Neuronal stem cell (in vitro differentiated cells): ENCODE measurements around the gene NOM1.

Source experiments
- DNase-seq: peaks from one replicate; pipeline ENCODE4 v3.0.0-alpha.2; 2013; ENCODE audit warnings: low spot score
- H2AFZ ChIP-seq: one replicate; pipeline ENCODE4 v1.6.1; 2013; ENCODE audit warnings: mild to moderate bottlenecking, low read length, inconsistent platforms
- H2AK5ac ChIP-seq: 2 replicates; pipeline ENCODE4 v1.6.1; 2013; ENCODE audit warnings: low read depth, mild to moderate bottlenecking, inconsistent platforms, low read length, moderate library complexity, mixed read lengths
- H2BK120ac ChIP-seq: 2 replicates; pipeline ENCODE4 v1.6.1; 2013; ENCODE audit warnings: low read depth, mild to moderate bottlenecking, inconsistent platforms, low read length, moderate library complexity, mixed read lengths
- H2BK12ac ChIP-seq: one replicate; pipeline ENCODE4 v1.6.1; 2013; ENCODE audit warnings: low read length, inconsistent platforms
- H2BK15ac ChIP-seq: 2 replicates; pipeline ENCODE4 v1.6.1; 2013; ENCODE audit warnings: mild to moderate bottlenecking, low read length, inconsistent platforms, mixed read lengths
- H2BK5ac ChIP-seq: one replicate; pipeline ENCODE4 v1.6.1; 2013; ENCODE audit warnings: inconsistent platforms, mild to moderate bottlenecking, low read length, moderate library complexity
- H3K14ac ChIP-seq: one replicate; pipeline ENCODE4 v1.6.1; 2013; ENCODE audit warnings: low read length, inconsistent platforms
- H3K18ac ChIP-seq: 2 replicates; pipeline ENCODE4 v1.6.1; 2013; ENCODE audit warnings: low read length, inconsistent platforms
- H3K23ac ChIP-seq: 2 replicates; pipeline ENCODE4 v1.6.1; 2013; ENCODE audit warnings: low read depth, mild to moderate bottlenecking, mixed read lengths, low read length, inconsistent platforms; ENCODE audit not compliant: poor library complexity
- H3K27ac ChIP-seq: replicated peaks from 3 replicates; pipeline ENCODE4 v1.5.1; 2013; ENCODE audit warnings: low read length, inconsistent platforms
- H3K27me3 ChIP-seq, 3 experiments: 2 replicates each; pipeline ENCODE4 v1.6.1; 2013; ENCODE audit warnings: low read length in 3 of 3, mild to moderate bottlenecking in 2 of 3, inconsistent platforms in 1 of 3, low read depth in 1 of 3, mixed read lengths in 1 of 3, moderate library complexity in 1 of 3; ENCODE audit not compliant: control insufficient read depth in 3 of 3, insufficient read depth in 3 of 3
- H3K36me3 ChIP-seq, 2 donors: replicated peaks in 1 of 2; 2 replicates each; pipeline ENCODE4 v1.6.1; 2013; ENCODE audit warnings: low read length in 2 of 2; ENCODE audit not compliant: control insufficient read depth in 2 of 2, insufficient read depth in 2 of 2
- H3K4ac ChIP-seq: 2 replicates; pipeline ENCODE4 v1.6.1; 2013; ENCODE audit warnings: inconsistent platforms, mild to moderate bottlenecking, low read length, moderate library complexity
- H3K4me1 ChIP-seq, 2 donors: 1 replicate in 1 of 2; 2 replicates in 1 of 2; pipeline ENCODE4 v1.6.1; 2013; ENCODE audit warnings: low read length in 2 of 2, low read depth in 1 of 2; ENCODE audit not compliant: control insufficient read depth in 2 of 2, insufficient read depth in 1 of 2
- H3K4me2 ChIP-seq: one replicate; pipeline ENCODE4 v1.6.1; 2013; ENCODE audit warnings: mild to moderate bottlenecking, low read length, inconsistent platforms; ENCODE audit not compliant: insufficient read depth, poor library complexity, severe bottlenecking
- H3K4me3 ChIP-seq, 2 donors: 2 replicates each; pipeline ENCODE4 v1.5.1; 2013; ENCODE audit warnings: low read length in 2 of 2, mild to moderate bottlenecking in 2 of 2, inconsistent platforms in 1 of 2, moderate library complexity in 1 of 2
- H3K79me1 ChIP-seq: one replicate; pipeline ENCODE4 v1.6.1; 2013; ENCODE audit warnings: low read depth, mild to moderate bottlenecking, inconsistent platforms, low read length, moderate library complexity
- H3K9ac ChIP-seq: one replicate; pipeline ENCODE4 v1.6.1; 2013; ENCODE audit warnings: mild to moderate bottlenecking, low read depth, low read length, inconsistent platforms; ENCODE audit not compliant: poor library complexity
- H3K9me3 ChIP-seq, 2 donors: replicated peaks in 1 of 2; 2 replicates each; pipeline versions ENCODE3 to v1.6.1; 2013; ENCODE audit warnings: low read length in 2 of 2, mild to moderate bottlenecking in 2 of 2, inconsistent platforms in 1 of 2, low read depth in 1 of 2, mixed read lengths in 1 of 2, moderate library complexity in 1 of 2; ENCODE audit not compliant: control insufficient read depth in 2 of 2, insufficient read depth in 1 of 2
- H4K8ac ChIP-seq: one replicate; pipeline ENCODE4 v1.6.1; 2013; ENCODE audit warnings: low read depth, mild to moderate bottlenecking, inconsistent platforms, low read length, moderate library complexity
- H4K91ac ChIP-seq: one replicate; pipeline ENCODE4 v1.6.1; 2013; ENCODE audit warnings: low read length, low read depth, mild to moderate bottlenecking, inconsistent platforms; ENCODE audit not compliant: poor library complexity
- WGBS, 2 donors: extraction: QIAGEN DNeasy Blood & Tissue Kit; methylation state at CpG; one replicate each; pipeline ENCODE4 v1.1.7; 2013; ENCODE audit warnings: missing lambda C conversion rate in 2 of 2, mixed read lengths in 1 of 2; ENCODE audit not compliant: insufficient read length in 2 of 2, insufficient replicate concordance in 1 of 2; ENCODE audit errors: extremely low coverage in 2 of 2; 5-methylcytosine and 5-hydroxymethylcytosine counted together

Gene NOM1

GRCh38 chr7:156942708-156943090 is 6.8 kb upstream of the NOM1 start:
- Histone ChIP-seq H3K4ac (no peak overlapping the region), H3K18ac (peak overlapping the region; percentile 38), H2BK120ac (no peak overlapping the region), H3K9me3 (peaks cover 5 to 6% of the 10 kb centered on the region in 2 donors), H2BK12ac (no peak overlapping the region), H3K4me1 (peaks cover 2 to 3% of the 10 kb centered on the region in 2 donors), H3K27me3 (peaks cover 0 to 37% (median 2%) of the 10 kb centered on the region in 3 experiments), H3K4me2 (no peak overlapping the region), H3K79me1 (no peaks in the 10 kb centered on the region), H3K27ac (no peak overlapping the region), H3K14ac (peak overlapping the region; percentile 17), H3K9ac (no peak overlapping the region), H2AK5ac (peak overlapping the region; percentile 68), H3K23ac (no peak overlapping the region), H3K36me3 (no peaks in the 10 kb centered on the region), H4K91ac (no peak overlapping the region), H3K4me3 (peak overlapping the region in 1 of 2 donors; percentile 34), H2BK5ac (no peak overlapping the region), H4K8ac (no peak overlapping the region), H2AFZ (peak overlapping the region; percentile 66), H2BK15ac (no peak overlapping the region)
- no CpG with 5 or more reads among the region's 24 CpGs for WGBS, 2 donors
- no peak for DNase-seq

GRCh38 chr7:156943091-156944041 is 6.1 kb upstream of the NOM1 start:
- H4K91ac ChIP-seq, result peak overlapping the region; percentile 92

GRCh38 chr7:156944876-156945275 is 4.6 kb upstream of the NOM1 start:
- DNase-seq, result no peak
- Histone ChIP-seq H3K27me3 (peaks cover 0 to 29% (median 2%) of the 10 kb centered on the region in 3 experiments), H4K91ac (no peak overlapping the region), H3K4me2 (no peak overlapping the region), H3K79me1 (no peaks in the 10 kb centered on the region), H3K23ac (peak overlapping the region; percentile 81), H3K4me3 (no peak overlapping the region), H2BK12ac (no peak overlapping the region), H3K4ac (no peak overlapping the region), H2BK15ac (no peak overlapping the region), H3K14ac (peak overlapping the region; percentile 64), H2AFZ (peak overlapping the region; percentile 10), H3K27ac (no peak overlapping the region), H3K9me3 (peaks cover 5 to 6% of the 10 kb centered on the region in 2 donors), H4K8ac (no peak overlapping the region), H3K36me3 (no peaks in the 10 kb centered on the region), H2AK5ac (no peak overlapping the region), H3K9ac (no peak overlapping the region), H3K4me1 (peaks cover 2 to 3% of the 10 kb centered on the region in 2 donors), H2BK5ac (no peak overlapping the region), H3K18ac (peak overlapping the region; percentile 5), H2BK120ac (no peak overlapping the region)
- WGBS, 2 donors, result no CpG with 5 or more reads among the region's 9 CpGs

More at GRCh38 chr7:156943091-156944041, 6.1 kb upstream of the NOM1 start:
- Histone ChIP-seq H2AK5ac (peak overlapping the region; percentile 68), H3K79me1 (no peaks in the 10 kb centered on the region), H3K36me3 (no peaks in the 10 kb centered on the region), H2BK12ac (peak overlapping the region; percentile 84), H3K23ac (peak overlapping the region; percentile 89), H3K4me1 (peaks cover 2 to 3% of the 10 kb centered on the region in 2 donors), H2BK120ac (no peak overlapping the region), H3K27ac (no peak overlapping the region), H2AFZ (peak overlapping the region; percentile 66), H3K9me3 (peaks cover 5 to 6% of the 10 kb centered on the region in 2 donors), H3K4me3 (no peak overlapping the region), H3K18ac (peak overlapping the region; percentile 76), H3K4ac (peak overlapping the region; percentile 89), H3K9ac (no peak overlapping the region), H4K8ac (peak overlapping the region; percentile 43), H2BK15ac (peak overlapping the region; percentile 75), H3K4me2 (no peak overlapping the region), H3K27me3 (peaks cover 0 to 31% (median 2%) of the 10 kb centered on the region in 3 experiments), H3K14ac (peak overlapping the region; percentile 97), H2BK5ac (peak overlapping the region; percentile 53)
- no peak for DNase-seq
- WGBS, 2 donors, result no CpG with 5 or more reads among the region's 36 CpGs
